Hepatocyte (in vitro differentiated cells): ENCODE results near the gene SELENOV.

Experiments used
- CTCF ChIP-seq: fragments of 200-600 bp; sonication (generic); IDR thresholded peaks from 2 replicates; pipeline ENCODE4 v1.5.1; 2016; ENCODE audit warnings: antibody characterized with exemption, mild to moderate bottlenecking; ENCODE audit not compliant: poor library complexity
- EZH2 ChIP-seq: fragments of 200-600 bp; sonication (generic); IDR thresholded peaks from 2 replicates; pipeline ENCODE4 v1.6.1; 2016; ENCODE audit warnings: antibody characterized with exemption, mild to moderate bottlenecking, borderline replicate concordance

DNA sequence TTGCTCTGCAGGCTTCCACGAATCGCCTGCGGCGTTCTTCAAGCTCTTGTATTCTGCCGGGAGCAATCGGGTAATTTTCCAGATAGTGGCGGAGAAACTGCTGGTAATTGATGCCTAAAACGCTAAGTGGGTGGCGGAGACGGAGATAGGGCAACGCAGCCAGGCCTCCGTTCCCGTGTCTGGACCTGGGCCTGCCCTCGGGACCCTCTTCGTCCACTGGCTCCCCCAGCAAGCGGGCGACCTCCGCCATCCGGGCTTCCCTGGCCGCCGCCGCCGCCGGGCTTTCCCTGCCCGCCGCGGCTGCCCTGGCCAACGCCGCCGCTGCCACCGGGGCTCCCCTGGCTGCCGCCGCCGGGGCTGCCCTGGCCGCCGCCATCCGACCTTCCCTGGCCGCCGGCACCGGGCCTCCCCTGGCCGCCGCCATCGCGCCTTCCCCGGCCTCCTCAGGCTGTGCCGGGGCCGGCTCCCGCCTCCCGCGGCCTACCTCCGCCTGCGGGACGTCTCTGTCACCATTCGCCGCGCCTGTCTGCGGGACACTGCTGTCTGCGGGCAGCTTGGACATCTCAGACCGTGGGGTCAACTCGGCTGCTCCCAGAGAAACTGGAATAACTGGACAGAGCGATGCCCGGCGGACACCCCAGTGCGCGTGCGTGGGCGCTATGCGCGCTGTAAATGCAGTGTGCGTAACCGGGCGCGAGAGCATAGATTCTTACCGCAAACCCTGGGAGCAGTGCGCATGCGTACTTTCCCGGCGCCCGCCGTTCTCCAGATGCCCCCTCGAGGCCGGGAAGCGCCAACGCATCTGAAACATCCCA lies 24.8 kb downstream of the SELENOV start, which contains the start of gene EID2:
- peak; percentile 70 for TF ChIP-seq CTCF
- no peak for TF ChIP-seq EZH2
